ENCODE results near the gene C11orf91.

Gene C11orf91

DNA sequence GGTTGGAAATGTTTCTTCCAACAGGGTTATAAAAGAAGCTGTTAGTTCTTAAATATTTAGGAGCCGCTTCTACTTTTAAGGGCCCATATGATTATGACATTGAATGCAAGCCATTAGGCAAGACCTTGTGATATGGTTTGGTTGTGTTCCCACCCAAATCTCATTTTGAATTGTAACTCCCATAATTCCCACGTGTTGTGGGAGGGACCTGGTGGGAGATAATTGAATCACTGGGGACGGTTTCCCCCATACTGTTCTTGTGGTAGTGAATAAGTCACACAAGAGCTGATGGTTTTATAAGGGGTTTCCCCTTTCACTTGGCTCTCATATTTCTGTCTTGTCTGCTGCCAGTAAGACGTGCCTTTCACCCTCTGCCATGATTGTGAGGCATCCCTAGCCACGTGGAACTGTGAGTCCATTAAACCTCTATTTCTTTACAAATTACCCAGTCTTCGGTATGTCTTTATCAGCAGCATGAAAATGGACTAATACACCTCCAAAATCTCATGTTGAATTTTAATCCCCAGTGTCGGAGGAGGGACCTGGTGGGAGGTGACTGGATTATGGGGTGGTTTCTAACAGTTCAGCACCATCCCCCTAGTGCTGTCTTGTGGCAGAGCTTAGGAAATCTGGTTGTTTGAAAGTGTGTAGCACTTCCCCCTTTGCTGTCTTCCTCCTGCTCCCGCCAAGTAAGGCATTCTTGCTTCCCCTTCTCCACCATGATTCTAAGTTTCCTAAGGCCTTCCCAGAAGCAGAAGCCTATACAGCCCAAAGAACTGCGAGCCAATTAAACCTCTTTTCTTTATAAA, 31.3 kb upstream of the C11orf91 start:
- TF ChIP-seq NFIC (IDR thresholded peaks at IDR 0.05), result no peak
- TF ChIP-seq YY1 (IDR thresholded peaks at IDR 0.05; ENCODE audit: low read depth), result no peak
- TF ChIP-seq CEBPB (IDR thresholded peaks at IDR 0.05), result no peak
- TF ChIP-seq TCF12 (IDR thresholded peaks at IDR 0.05; ENCODE audit: low read depth), result no peak
- TF ChIP-seq ZBTB7A (IDR thresholded peaks at IDR 0.05; ENCODE audit: low read depth), result no peak
- no peak for TF ChIP-seq TEAD4 (IDR thresholded peaks at IDR 0.05)
- TF ChIP-seq TAF1 (IDR thresholded peaks at IDR 0.05; ENCODE audit: low read depth), result no peak
- TF ChIP-seq EP300 (IDR thresholded peaks at IDR 0.05; ENCODE audit: borderline replicate concordance), result no peak
- no peak for TF ChIP-seq MAX (IDR thresholded peaks at IDR 0.05)
- no peak for TF ChIP-seq RAD21 (IDR thresholded peaks at IDR 0.05; ENCODE audit: low read depth)
- TF ChIP-seq CREB1 (IDR thresholded peaks at IDR 0.05; ENCODE audit: low read depth), result no peak
- TF ChIP-seq REST (IDR thresholded peaks at IDR 0.05; ENCODE audit: low read depth), result no peak
- TF ChIP-seq USF1 (IDR thresholded peaks at IDR 0.05), result no peak
- TF ChIP-seq FOXM1 (IDR thresholded peaks at IDR 0.05; ENCODE audit: borderline replicate concordance, low read depth), result no peak

GRCh38 chr11:33730716-33731115, 30.1 kb upstream of the C11orf91 start:
- TF ChIP-seq ZBTB7A (IDR thresholded peaks at IDR 0.05; ENCODE audit: low read depth) (no peak), CREB1 (IDR thresholded peaks at IDR 0.05; ENCODE audit: low read depth) (no peak), MAX (IDR thresholded peaks at IDR 0.05) (no peak), REST (IDR thresholded peaks at IDR 0.05; ENCODE audit: low read depth) (no peak), TAF1 (IDR thresholded peaks at IDR 0.05; ENCODE audit: low read depth) (no peak), USF1 (IDR thresholded peaks at IDR 0.05) (no peak), EP300 (IDR thresholded peaks at IDR 0.05; ENCODE audit: borderline replicate concordance) (no peak), CEBPB (IDR thresholded peaks at IDR 0.05) (no peak), YY1 (IDR thresholded peaks at IDR 0.05; ENCODE audit: low read depth) (no peak), RAD21 (IDR thresholded peaks at IDR 0.05; ENCODE audit: low read depth) (no peak), NFIC (IDR thresholded peaks at IDR 0.05) (no peak), FOXM1 (IDR thresholded peaks at IDR 0.05; ENCODE audit: borderline replicate concordance, low read depth) (no peak), TCF12 (IDR thresholded peaks at IDR 0.05; ENCODE audit: low read depth) (no peak), TEAD4 (IDR thresholded peaks at IDR 0.05) (no peak)

- no peak for TF ChIP-seq RAD21 (IDR thresholded peaks at IDR 0.05; ENCODE audit: low read depth)
- TF ChIP-seq USF1 (IDR thresholded peaks at IDR 0.05), result no peak
- no peak for TF ChIP-seq CREB1 (IDR thresholded peaks at IDR 0.05; ENCODE audit: low read depth)
- no peak for TF ChIP-seq CEBPB (IDR thresholded peaks at IDR 0.05)
- TF ChIP-seq MAX (IDR thresholded peaks at IDR 0.05), result no peak
- TF ChIP-seq YY1 (IDR thresholded peaks at IDR 0.05; ENCODE audit: low read depth), result no peak
- TF ChIP-seq FOXM1 (IDR thresholded peaks at IDR 0.05; ENCODE audit: borderline replicate concordance, low read depth), result no peak
- TF ChIP-seq EP300 (IDR thresholded peaks at IDR 0.05; ENCODE audit: borderline replicate concordance), result no peak
- TF ChIP-seq TEAD4 (IDR thresholded peaks at IDR 0.05), result no peak
- TF ChIP-seq EGR1 (IDR thresholded peaks at IDR 0.05), result no peak
- no peak for TF ChIP-seq TCF12 (IDR thresholded peaks at IDR 0.05; ENCODE audit: low read depth)
- no peak for TF ChIP-seq REST (IDR thresholded peaks at IDR 0.05; ENCODE audit: low read depth)
- no peak for TF ChIP-seq ZBTB7A (IDR thresholded peaks at IDR 0.05; ENCODE audit: low read depth)
- no peak for TF ChIP-seq TAF1 (IDR thresholded peaks at IDR 0.05; ENCODE audit: low read depth)
- no peak for TF ChIP-seq NFIC (IDR thresholded peaks at IDR 0.05)
Observed at GRCh38 chr11:33725496-33725895, 24.9 kb upstream of the C11orf91 start.

Data from Ishikawa (cell line).